Skeletal muscle tissue (tissue), 4 donors: ENCODE measurements around the gene DCUN1D5. TPM values are rescaled to one million over a fixed set of nuclear protein-coding genes. Genes with fewer than 3 reads are reported as not detected.

Experiments
- H3K27ac ChIP-seq: one replicate; pipeline ENCODE4 v1.7.0; 2013; ENCODE audit warnings: mild to moderate bottlenecking, low read depth, low read length, inconsistent platforms
- H3K27me3 ChIP-seq, 3 donors: one replicate each; pipeline ENCODE4 v1.7.0; 2013; ENCODE audit warnings: low read length in 3 of 3; ENCODE audit not compliant: control insufficient read depth in 3 of 3, insufficient read depth in 3 of 3
- H3K36me3 ChIP-seq, 3 donors: one replicate each; pipeline ENCODE4 v1.7.0; 2013; ENCODE audit warnings: low read length in 3 of 3; ENCODE audit not compliant: control insufficient read depth in 3 of 3, insufficient read depth in 3 of 3
- H3K4me1 ChIP-seq, 3 donors: one replicate each; pipeline ENCODE4 v1.7.0; 2013; ENCODE audit warnings: low read length in 3 of 3, mild to moderate bottlenecking in 3 of 3; ENCODE audit not compliant: control insufficient read depth in 3 of 3, insufficient read depth in 3 of 3
- H3K4me3 ChIP-seq, 3 donors: one replicate each; pipeline ENCODE4 v1.7.0; 2013; ENCODE audit warnings: low read length in 3 of 3
- H3K9ac ChIP-seq, 3 donors: one replicate each; pipeline ENCODE4 v1.7.0; 2013; ENCODE audit warnings: low read length in 3 of 3, mild to moderate bottlenecking in 3 of 3, moderate library complexity in 2 of 3, low read depth in 1 of 3
- H3K9me3 ChIP-seq, 3 donors: one replicate each; pipeline ENCODE4 v1.7.0; 2013; ENCODE audit warnings: low read length in 3 of 3; ENCODE audit not compliant: control insufficient read depth in 3 of 3
- total RNA-seq: library from RNA; depleted of rRNA; stranded (reverse); fragments of >200 nt; gene quantifications from one replicate; pipeline ENCODE4 v1.2.3, GENCODE V29; 2014
- donor health status: Osteomylitis.

DCUN1D5 gene
- total RNA-seq, 1 donor from 2014 or later, result 33.9 TPM

DNA sequence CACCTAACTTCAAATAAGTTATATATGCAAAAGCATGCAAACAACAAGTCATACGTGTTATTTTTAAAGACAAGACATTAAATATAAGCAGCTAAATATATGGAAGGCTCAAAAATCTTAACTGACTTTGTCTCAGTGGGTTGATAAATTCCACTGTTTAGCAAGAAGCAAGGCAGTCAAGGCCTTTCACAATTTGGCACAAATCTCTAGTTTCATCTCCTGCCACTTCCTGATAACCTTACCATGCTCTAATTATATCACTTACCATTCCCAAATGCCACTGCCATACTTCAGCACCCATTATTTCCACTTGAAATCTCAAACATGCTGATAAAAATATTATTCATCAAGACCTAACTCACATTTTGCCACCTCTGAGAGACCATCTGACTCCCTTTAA, 24.8 kb downstream of the DCUN1D5 start:
- no peak overlapping the region for H3K4me3 ChIP-seq
- H3K27me3 ChIP-seq, result no peaks in the 10 kb centered on the region
- H3K9me3 ChIP-seq, result no peaks in the 10 kb centered on the region
- H3K4me1 ChIP-seq, result no peaks in the 10 kb centered on the region
- no peak overlapping the region for H3K9ac ChIP-seq
- H3K36me3 ChIP-seq, result peaks cover 0 to 18% (median 10%) of the 10 kb centered on the region in 3 donors
- H3K27ac ChIP-seq, result no peak overlapping the region

DNA sequence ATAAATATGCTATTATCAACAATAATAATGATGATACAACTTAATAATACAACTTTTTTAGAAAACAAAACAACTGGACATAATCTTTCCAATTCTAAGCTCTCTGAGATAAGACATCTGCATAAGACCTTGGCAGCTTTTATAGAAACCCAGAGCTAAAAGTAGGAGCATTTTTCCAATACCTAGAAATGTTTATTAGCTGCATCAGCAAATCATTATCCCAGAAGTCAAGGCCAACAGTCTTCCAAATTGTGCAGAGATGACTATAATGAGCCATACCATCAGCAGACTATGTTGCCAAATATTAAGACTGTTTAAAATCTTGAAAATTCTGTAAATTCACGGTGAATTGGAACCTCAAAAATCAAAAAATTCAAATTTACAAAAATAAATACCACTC, 30.3 kb downstream of the DCUN1D5 start:
- H3K36me3 ChIP-seq, result peaks cover 6 to 24% (median 23%) of the 10 kb centered on the region in 3 donors

DNA sequence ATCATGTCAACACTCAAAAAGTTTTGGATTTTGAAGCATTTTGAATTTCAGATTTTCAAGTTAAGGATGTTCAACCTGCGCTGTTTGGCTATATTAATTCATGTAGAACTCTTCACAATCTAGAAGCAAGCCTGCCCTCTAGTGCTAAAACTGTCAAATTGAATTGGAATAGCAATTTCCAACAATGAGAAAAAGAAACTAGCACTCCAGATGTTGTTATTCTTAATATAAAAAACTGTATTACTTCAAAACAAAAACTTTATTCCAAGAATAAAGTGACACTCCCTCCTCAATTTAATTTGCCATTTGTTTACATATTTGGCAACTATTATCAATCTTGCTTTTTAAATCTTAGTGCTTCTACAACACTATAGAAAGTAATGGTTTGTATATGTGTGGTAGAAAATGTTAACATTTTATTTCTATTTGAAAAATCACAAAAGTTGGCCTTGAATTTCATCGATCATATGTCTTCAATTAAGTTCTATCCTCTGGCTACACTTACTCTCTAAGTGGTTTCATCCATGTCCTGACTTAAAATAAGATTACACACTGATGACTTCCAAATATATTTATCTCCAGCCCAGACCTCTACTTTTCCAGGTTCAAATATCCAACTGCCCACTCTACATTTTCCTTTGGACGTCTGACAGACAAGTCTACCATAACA, 36.6 kb downstream of the DCUN1D5 start:
- no peaks in the 10 kb centered on the region for H3K27me3 ChIP-seq
- H3K9ac ChIP-seq, result no peak overlapping the region
- H3K4me1 ChIP-seq, result no peaks in the 10 kb centered on the region
- peaks cover 0 to 2% (median 2%) of the 10 kb centered on the region in 3 donors for H3K36me3 ChIP-seq
- no peak overlapping the region for H3K4me3 ChIP-seq
- no peaks in the 10 kb centered on the region for H3K9me3 ChIP-seq
- H3K27ac ChIP-seq, result no peak overlapping the region

More for the DNA sequence above, 30.3 kb downstream of the DCUN1D5 start:
- Histone ChIP-seq H3K27ac (no peak overlapping the region), H3K9ac (no peak overlapping the region), H3K9me3 (no peaks in the 10 kb centered on the region), H3K4me3 (no peak overlapping the region), H3K4me1 (no peaks in the 10 kb centered on the region), H3K27me3 (no peaks in the 10 kb centered on the region)

DNA sequence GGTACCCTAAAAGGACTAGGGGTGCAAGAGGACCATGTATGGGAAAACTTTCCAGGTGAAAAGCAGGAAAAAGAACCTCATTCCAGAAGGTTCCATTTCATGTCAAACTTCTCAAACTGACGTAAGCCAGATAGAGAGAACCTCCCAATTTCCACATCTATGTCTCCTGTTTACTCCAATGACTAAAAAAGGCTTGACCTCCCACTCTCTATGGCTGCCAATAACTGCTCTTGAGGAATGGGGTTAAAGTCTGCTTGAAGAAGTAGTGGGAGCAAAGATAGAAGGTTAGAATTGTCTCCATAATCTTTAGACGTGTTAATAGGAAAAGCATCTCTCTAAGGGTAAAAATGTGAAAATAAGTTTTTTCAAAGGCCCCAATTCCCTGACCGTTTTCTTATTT, 38.0 kb downstream of the DCUN1D5 start:
- H3K9ac ChIP-seq, result no peak overlapping the region
- H3K4me3 ChIP-seq, result no peak overlapping the region
- H3K4me1 ChIP-seq, result no peaks in the 10 kb centered on the region
- H3K27me3 ChIP-seq, result no peaks in the 10 kb centered on the region
- no peaks in the 10 kb centered on the region for H3K9me3 ChIP-seq
- no peaks in the 10 kb centered on the region for H3K36me3 ChIP-seq
- H3K27ac ChIP-seq, result no peak overlapping the region

DNA sequence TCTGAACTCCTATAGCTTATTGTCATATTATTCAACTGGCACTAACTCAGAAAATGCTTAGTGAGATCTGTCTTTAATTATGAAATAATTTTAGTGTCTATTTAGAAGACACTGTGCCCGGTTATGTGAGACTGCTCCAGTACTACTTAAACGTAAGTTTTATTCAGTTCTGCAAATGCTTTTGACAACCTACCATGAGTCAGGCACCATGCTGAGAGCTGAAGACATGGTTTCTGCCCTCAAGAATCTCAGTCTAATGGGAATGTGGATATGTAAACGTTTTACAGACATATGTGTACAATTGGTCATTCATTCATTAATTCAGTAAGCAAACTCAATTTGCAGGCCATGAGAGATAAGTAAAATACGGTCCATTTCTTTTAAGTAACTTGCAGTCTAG, 40.0 kb downstream of the DCUN1D5 start:
- no peak overlapping the region for H3K27ac ChIP-seq
- H3K9me3 ChIP-seq, result no peaks in the 10 kb centered on the region
- no peaks in the 10 kb centered on the region for H3K4me1 ChIP-seq
- no peaks in the 10 kb centered on the region for H3K36me3 ChIP-seq
- H3K27me3 ChIP-seq, result no peaks in the 10 kb centered on the region
- no peak overlapping the region for H3K9ac ChIP-seq
- no peak overlapping the region for H3K4me3 ChIP-seq

DNA sequence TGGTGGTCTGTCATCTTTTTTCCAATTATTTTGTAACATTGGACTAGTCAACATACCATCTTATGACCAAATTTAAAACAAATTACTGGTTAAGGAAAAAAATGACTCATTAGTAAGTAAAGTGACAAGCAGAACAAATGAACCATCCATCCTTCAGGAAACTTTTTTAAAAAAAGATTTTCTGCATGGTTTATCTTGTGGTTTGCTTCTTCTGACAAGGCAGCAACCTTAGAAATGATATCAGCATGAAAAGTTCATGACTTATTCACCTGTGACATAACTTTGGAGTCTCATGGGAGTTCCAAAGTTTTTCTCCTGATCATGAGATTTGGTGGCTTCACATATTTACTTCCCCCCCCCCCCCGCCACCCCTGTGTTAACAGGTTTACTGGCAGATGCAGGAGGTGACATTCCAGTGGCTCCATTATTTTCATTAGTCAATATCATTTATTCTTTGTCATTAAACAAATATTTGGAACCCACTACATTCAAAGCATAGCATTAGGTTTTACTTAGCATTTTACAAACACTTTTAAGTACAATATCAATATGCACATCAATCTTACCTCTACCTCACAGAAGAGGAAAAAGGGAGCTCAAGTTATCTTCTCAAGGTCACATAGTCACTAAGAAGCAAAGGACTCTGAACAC, 40.7 kb downstream of the DCUN1D5 start:
- Histone ChIP-seq H3K4me1 (no peaks in the 10 kb centered on the region), H3K36me3 (no peaks in the 10 kb centered on the region), H3K27ac (no peak overlapping the region), H3K27me3 (peaks cover 0 to 3% (median under 1%) of the 10 kb centered on the region in 3 donors), H3K4me3 (no peak overlapping the region), H3K9me3 (no peaks in the 10 kb centered on the region), H3K9ac (no peak overlapping the region)

DNA sequence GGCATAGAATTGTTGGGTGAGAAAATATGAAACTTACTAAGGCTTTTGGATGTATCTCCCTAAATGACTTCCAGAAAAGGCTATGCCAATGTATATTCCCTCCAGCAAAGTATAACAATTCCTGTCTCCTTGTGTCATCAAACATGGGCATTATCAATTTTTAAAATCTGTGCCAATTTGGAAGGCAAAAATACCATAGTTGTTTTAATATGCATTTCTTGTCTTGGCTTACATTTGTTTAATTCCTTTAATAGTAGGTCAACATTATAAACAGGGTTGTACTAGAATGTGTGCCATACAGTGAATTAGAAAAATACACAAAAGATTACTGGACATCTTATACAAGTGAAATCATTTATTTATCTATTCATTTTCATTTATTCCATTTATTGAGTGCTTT, 41.6 kb downstream of the DCUN1D5 start:
- Histone ChIP-seq H3K27me3 (peaks cover 0 to 4% (median 2%) of the 10 kb centered on the region in 3 donors), H3K9ac (no peak overlapping the region), H3K4me3 (no peak overlapping the region), H3K4me1 (no peaks in the 10 kb centered on the region), H3K9me3 (no peaks in the 10 kb centered on the region), H3K27ac (no peak overlapping the region), H3K36me3 (no peaks in the 10 kb centered on the region)

DNA sequence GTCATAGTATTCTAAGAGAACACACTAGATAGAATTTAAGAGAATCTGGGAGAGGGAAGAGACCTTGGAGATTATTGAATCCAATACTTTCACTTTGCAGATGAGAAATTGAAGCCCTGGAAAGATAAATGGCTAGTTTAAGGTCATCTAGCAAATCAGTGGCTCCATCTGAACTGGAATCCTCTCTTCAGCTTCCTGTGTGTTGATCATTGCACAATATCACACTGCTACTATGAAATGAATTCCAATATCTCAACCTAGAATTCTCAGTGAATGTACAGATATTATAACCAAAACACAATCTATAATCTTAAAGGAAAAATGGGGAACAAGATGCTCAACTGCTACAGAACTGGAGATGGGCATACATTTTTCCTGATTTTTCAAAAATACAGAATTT, 44.1 kb downstream of the DCUN1D5 start:
- Histone ChIP-seq H3K4me1 (no peaks in the 10 kb centered on the region), H3K36me3 (no peaks in the 10 kb centered on the region), H3K27me3 (peaks cover 0 to 4% (median 2%) of the 10 kb centered on the region in 3 donors), H3K9ac (no peak overlapping the region), H3K9me3 (no peaks in the 10 kb centered on the region), H3K27ac (no peak overlapping the region), H3K4me3 (no peak overlapping the region)

DNA sequence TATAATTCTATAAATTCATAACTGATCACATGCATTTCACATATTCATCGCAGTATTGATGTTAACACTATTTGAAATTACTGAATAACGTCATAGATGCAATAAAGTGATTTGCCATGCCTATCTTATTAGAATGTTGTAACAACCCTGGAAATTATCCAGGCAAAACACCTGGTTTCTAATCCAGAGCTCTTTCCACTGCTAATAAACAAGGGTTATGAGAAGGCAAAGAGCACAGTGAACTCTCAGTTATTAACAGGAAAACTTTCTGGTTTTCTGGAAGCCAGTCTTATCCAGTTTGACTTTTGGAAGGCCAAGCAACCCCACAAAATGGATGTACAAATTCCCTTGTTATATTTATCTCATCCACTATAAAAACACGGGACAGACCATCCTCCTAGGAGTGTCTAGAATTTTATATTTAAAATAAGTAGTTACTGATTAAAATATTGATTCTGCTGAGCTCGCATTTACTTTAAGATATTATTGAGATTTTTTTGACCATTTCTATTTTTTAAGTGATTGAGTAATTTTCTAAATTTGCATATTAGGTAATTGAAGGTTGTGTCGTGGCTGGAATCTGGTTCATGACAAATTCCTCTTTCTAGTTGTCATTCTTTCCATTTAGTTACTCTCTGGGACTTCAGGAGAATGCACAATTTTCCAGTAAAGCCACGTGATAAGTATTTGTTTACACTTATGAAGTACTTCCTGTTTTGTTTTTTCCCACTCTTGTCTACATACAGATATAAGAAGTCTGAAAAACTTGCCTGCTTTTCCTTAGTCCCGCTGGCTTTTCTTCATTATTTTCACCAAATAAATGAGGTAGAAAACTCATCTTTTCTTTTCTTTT, 47.9 kb downstream of the DCUN1D5 start:
- peaks cover 0 to 4% (median 2%) of the 10 kb centered on the region in 3 donors for H3K27me3 ChIP-seq
- H3K4me3 ChIP-seq, result no peak overlapping the region
- H3K27ac ChIP-seq, result no peak overlapping the region
- no peaks in the 10 kb centered on the region for H3K36me3 ChIP-seq
- H3K9me3 ChIP-seq, result no peaks in the 10 kb centered on the region
- H3K4me1 ChIP-seq, result no peaks in the 10 kb centered on the region
- H3K9ac ChIP-seq, result no peak overlapping the region

DNA sequence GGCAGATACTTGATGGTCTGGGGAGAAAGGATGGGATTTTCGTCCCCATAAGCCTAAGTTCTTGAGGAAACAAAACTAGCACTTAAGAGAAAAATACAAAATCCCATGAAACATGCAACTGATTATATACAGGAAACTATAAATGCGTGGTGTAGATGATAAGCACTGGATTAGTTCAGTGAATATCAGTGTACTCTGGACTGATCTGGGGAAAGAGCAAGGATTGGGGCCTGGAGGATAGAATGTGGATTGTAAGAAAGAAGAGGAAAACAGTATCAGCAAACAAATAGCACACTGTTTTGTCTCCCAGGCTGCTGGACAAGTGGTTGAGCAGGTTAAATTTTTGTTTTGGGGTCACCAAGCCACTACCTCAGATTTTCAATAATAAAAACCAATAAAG, 49.8 kb downstream of the DCUN1D5 start:
- H3K4me3 ChIP-seq, result no peak overlapping the region
- peaks cover 0 to 4% (median 2%) of the 10 kb centered on the region in 3 donors for H3K27me3 ChIP-seq
- H3K4me1 ChIP-seq, result no peaks in the 10 kb centered on the region
- H3K9ac ChIP-seq, result no peak overlapping the region
- H3K27ac ChIP-seq, result no peak overlapping the region
- H3K9me3 ChIP-seq, result no peaks in the 10 kb centered on the region
- H3K36me3 ChIP-seq, result no peaks in the 10 kb centered on the region
